GM18511 (cell line): ENCODE measurements around the gene RSRC1.
"Not testable (repeated sequence)": the region's sequence is repeated elsewhere in the genome, so short reads cannot be mapped to it uniquely, and the experiment has no call there.

Source experiments
- ATAC-seq: cut with Tn5 transposase; IDR thresholded peaks from one replicate; pipeline ENCODE4 v1.9.1; 2021; ENCODE audit warnings: mild to moderate bottlenecking, moderate library complexity; ENCODE audit not compliant: unreplicated experiment

Gene RSRC1

GRCh38 chr3:158508481-158508880 is 398.6 kb downstream of the RSRC1 start:
- no peak for ATAC-seq

- no peak for ATAC-seq
These were observed 400.0 kb downstream of the RSRC1 start for GRCh38 chr3:158509891-158510290.

DNA sequence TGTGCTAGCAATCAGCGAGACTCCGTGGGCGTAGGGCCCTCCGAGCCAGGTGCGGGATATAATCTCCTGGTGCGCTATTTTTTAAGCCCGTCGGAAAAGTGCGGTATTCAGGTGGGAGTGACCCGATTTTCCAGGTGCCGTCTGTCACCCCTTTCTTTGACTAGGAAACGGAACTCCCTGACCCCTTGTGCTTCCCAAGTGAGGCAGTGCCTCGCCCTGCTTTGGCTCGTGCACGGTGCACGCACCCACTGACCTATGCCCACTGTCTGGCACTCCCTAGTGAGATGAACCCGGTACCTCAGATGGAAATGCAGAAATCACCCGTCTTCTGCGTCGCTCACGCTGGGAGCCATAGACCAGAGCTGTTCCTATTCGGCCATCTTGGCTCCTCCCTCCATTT is 406.8 kb downstream of the RSRC1 start:
- ATAC-seq: not testable (repeated sequence)

DNA sequence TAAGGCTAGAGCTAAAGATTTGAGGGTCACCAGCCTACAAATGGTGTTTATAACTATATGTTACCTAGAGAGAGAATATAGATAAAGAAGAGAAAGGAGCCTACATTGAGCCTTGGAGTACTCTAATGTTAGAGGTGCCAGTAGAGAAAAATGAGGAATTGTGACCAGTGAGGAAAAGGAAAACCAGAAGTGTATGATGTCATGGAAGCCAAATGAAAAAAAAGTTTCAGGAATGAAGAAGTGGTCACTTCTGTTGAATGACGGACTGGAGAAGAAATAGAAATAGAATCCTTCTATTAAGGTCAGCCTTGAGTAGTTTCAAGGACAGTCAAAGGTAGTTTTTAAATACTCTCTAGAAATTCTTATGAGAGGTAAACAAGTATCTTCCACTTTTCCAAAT is 409.9 kb downstream of the RSRC1 start:
- no peak for ATAC-seq

DNA sequence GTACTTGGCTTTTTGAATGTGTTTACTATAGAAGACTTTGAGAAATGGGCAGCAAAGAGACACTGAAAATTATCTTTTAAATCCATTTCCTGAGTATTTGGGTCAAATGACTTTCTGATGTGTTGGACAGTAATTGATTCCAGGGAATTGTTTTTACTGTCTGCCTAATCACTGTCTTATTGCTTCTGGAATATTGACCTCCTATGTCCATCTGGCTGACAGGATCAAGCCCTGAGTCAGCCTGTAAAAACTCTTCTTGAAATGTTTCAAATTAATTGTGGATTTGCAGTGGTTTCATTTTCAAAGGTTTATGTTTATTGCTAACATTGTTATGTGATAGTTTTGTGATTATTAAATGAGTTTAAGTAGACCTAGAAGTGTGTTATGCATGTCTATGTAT is 410.5 kb downstream of the RSRC1 start:
- no peak for ATAC-seq

DNA sequence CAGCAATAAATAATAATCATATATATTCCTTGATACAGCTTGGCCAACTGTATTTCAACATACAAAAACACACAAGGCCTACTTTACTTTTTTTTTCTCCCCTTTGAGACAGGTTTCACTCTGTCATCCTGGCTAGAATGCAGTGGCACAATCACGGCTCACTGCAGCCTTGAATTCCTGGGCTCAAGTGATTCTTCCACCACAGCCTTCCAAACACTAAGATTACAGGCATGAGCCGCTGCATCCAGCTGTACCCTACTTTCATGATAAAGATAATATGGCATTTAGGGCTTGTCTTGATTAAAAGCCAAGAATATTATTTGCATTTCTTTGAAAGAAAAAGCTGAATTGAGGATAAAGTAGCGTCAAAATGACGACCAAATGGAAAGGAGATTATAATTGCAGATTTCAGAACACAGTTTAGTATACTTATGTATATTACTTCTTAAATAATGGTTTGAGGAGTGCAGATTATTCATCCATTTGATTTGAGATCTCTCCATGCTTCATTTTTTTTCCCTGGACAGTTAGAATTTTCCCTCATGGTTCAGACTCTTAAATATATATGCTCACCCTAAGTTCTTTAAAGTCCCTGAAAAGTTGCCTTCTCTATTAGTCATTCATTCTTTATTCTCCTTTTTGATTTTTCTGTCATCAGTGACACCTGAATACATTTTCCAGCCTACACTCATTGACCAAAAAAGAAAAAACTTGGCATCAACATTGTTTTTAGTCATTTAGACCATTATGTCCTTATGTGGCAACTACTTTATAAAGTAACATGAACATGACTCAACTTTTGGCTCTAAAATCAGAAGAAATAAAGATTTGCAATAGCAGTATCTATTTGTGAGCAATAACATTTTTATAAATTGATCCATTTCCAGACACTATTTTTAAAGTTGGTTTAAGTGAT is 412.6 kb downstream of the RSRC1 start:
- ATAC-seq: no peak

DNA sequence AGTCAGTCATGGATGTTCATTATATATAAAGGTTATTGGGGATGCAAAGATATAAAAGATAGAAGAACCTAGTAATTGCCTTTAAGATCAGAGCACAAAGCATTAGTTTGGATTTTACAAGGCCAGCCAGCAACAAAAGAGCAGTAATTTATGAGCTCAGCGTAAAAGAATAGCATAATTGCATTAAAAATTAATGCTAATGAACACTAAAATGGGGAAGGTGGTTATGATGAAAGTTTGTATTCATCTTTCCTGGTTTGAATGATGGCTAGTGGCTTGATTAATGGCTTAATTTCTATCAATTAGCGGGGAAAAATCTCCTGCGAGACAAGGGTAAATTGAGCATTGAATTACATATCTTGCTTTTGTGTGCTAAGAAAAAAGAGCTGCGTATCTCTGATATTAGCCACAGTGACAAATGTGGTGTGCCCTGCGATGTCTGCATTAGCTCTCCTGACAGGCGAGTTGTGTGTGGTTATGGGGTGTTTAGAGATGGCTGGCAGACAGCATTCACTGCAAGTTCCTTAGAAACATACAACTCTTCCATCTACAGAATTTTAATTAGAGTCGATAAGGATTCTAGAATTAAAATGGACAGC is 418.3 kb downstream of the RSRC1 start:
- no peak for ATAC-seq

DNA sequence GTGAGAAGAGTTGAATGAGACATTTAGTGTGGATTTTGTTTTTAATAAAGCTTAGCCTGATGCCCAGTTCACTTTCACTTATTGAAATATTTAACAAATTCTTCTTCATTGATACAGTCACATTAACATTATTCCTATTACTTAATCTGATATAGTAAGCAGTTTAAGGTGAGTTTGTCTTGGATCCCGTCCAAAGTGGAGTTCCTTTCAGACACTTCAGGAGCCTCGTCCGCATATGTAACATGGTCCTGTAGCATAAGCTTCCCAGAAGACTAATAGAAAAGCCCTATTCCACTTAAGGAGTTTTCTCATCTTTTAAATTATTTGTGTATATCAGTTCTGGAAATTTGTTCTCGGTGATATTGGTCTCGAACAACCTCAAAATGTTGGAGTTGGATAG is 421.4 kb downstream of the RSRC1 start:
- no peak for ATAC-seq

DNA sequence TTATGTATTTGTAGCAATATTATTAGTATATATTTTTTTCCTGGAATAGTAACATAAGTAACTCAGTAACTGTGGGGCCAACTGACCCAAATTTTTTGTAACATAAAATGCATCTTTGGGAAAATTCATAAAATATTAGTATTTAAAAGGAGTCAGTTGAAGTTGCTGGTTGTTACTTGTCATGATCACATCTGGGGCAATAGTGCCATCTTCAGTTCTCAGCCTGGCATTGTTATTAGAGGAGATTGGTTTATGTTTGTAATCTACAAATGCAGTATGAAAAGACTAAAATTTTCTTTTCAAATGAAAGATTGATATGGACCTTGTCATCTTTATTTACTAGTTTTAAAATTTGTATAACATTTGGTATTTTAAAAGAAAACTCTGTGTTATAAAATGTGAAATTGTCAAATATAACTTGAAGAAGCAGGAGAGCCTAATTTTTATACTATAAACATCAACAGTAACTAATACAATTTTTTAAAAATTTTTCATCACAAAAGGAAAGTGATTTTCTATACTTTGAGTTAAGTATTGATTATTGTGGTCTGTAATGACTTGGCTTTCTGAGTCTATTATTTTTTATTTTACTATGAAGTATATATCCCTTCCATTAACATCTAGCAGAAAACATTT is 422.3 kb downstream of the RSRC1 start:
- ATAC-seq: peak; percentile 85

- no peak for ATAC-seq
These were observed 426.0 kb downstream of the RSRC1 start for GRCh38 chr3:158535918-158536317.

GRCh38 chr3:158539414-158540014 is 429.6 kb downstream of the RSRC1 start:
- peak; percentile 82 for ATAC-seq

DNA sequence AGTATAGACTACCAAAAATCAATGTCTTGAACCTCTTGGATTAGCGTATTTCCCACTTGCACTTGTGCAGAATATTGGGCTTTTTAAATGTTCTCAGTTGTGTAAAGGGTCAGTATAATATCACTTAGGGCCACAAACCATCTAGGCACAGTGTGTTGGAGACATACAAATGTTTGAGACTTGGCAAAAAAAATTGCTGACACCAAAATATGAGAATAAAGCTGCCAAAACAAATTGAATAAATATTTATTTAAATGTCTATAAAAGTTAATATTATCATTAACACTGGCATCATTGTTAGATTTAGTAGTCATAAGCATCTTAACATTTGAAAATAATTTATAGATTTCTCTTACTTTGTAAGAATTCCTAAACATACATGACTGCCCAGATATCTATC is 430.2 kb downstream of the RSRC1 start:
- no peak for ATAC-seq

- ATAC-seq: no peak
These were observed 438.8 kb downstream of the RSRC1 start for GRCh38 chr3:158548691-158549090.

- not testable (repeated sequence) for ATAC-seq
These were observed 440.0 kb downstream of the RSRC1 start for GRCh38 chr3:158549938-158550337.

DNA sequence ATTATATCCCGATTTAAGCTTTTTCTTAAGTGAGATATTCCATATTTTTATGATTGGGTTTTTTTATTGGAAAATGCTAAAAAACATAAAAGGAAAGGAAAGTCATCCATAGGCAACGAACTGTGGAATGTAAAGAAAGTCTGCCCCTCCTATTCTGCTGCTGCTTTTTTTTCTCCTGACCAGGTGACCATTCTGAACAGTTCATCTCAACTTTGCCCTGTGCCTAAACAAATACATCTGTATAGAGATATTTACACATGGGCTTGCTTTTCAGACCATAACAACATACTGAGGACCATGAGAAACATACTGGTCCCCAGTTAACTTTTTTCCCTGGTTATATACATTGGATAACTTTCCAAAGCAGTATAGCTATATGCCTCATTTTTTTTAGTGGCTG is 442.2 kb downstream of the RSRC1 start:
- ATAC-seq: no peak

- no peak for ATAC-seq
These were observed 449.6 kb downstream of the RSRC1 start for GRCh38 chr3:158559504-158559903.

DNA sequence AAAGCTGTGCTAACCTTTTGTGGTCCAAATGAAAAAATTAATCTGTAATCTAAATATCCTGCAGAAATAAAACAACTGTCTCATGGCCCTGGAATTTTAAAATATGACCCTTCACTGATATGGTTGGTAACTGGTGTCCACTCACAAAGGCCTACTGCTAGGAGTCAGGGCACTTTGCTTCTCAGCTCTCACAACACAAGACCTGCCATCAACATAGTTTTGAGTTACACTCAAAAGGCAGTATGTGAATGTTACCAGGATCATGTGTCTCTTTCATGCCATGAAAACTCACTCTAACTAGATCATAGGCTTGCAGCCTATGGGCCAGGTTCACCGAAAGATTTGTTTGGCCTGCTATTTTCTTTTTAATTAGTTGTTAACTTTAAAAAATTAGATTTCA is 451.1 kb downstream of the RSRC1 start:
- no peak for ATAC-seq

DNA sequence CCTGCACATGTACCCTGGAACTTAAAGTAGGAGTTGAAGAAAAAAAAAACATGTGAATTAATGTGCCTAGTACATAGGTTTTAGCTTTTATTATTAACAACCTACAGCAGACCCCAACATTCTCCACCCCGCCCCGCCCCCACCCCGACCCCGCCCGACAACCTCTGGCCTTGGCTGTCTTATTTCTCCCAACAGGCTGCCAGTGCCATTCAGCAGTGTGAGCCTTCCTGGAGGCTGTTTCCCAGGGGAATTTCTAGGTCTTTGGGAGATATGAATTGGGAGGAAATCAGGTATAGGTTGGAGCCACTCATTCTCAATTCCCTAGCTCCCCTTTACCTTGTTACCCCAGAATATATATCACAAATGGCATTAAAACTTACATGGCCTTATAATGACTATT is 452.8 kb downstream of the RSRC1 start:
- no peak for ATAC-seq

GRCh38 chr3:158563076-158563475 is 453.2 kb downstream of the RSRC1 start:
- ATAC-seq: no peak

GRCh38 chr3:158565076-158565475 is 455.2 kb downstream of the RSRC1 start:
- ATAC-seq: no peak

- no peak for ATAC-seq
These were observed 458.9 kb downstream of the RSRC1 start for GRCh38 chr3:158568784-158569183.

DNA sequence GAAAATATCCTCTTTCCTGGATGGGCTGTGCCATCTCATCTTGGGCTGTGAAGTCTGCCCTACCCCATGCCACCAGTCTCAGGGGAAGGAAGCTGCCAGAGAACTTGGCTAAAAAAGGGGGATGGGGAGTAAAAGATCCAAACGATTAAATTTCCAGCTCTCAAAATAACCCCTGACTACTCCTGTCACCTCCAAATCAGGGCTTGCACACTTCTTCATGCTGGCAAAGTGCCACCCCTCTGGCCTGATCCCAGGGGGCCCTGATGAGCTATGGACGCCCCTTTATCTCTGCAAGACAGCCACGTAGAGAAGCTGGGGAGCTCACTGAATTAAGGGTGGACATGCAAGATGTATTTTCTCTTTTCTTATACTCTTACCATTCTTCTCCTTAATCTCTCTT is 459.9 kb downstream of the RSRC1 start:
- no peak for ATAC-seq
